CD14-positive monocyte (primary cell): Measurements from ENCODE around the gene CTNND2. TPM values are rescaled to one million over a fixed set of nuclear protein-coding genes. Genes with fewer than 3 reads are reported as not detected.

Experiments used
- DNase-seq, 3 donors: peaks; one replicate each; pipeline ENCODE4 v3.0.0-alpha.2; 2011 to 2022
- H2AFZ ChIP-seq: 2 replicates; pipeline ENCODE4 v1.6.0; 2012; ENCODE audit warnings: mild to moderate bottlenecking, low read depth, low read length, inconsistent platforms; ENCODE audit not compliant: insufficient read depth, poor library complexity, severe bottlenecking
- H3K27ac ChIP-seq, 2 donors: 1 replicate in 1 of 2; 2 replicates in 1 of 2; pipeline ENCODE4 v1.5.1; 2012 to 2013; ENCODE audit warnings: low read length in 2 of 2, control low read depth in 1 of 2, inconsistent platforms in 1 of 2, low read depth in 1 of 2, mild to moderate bottlenecking in 1 of 2
- H3K27me3 ChIP-seq, 2 donors: one replicate each; pipeline versions ENCODE4 v1.6.0 to v1.6.1; 2011 to 2013; ENCODE audit warnings: low read length in 2 of 2; ENCODE audit not compliant: control insufficient read depth in 2 of 2, insufficient read depth in 2 of 2
- H3K36me3 ChIP-seq, 2 donors: replicated peaks in 1 of 2; 1 replicate in 1 of 2; 2 replicates in 1 of 2; pipeline versions ENCODE4 v1.5.1 to v1.6.1; 2012 to 2013; ENCODE audit warnings: low read length in 2 of 2, control low read depth in 1 of 2, inconsistent platforms in 1 of 2, mild to moderate bottlenecking in 1 of 2; ENCODE audit not compliant: insufficient read depth in 2 of 2, control insufficient read depth in 1 of 2
- H3K4me1 ChIP-seq, 2 donors: 1 replicate in 1 of 2; 2 replicates in 1 of 2; pipeline versions ENCODE4 v1.5.1 to v1.6.1; 2012 to 2013; ENCODE audit warnings: low read length in 2 of 2, control low read depth in 1 of 2, inconsistent platforms in 1 of 2, mild to moderate bottlenecking in 1 of 2, moderate library complexity in 1 of 2; ENCODE audit not compliant: insufficient read depth in 2 of 2, control insufficient read depth in 1 of 2
- H3K4me2 ChIP-seq: replicated peaks from 2 replicates; pipeline ENCODE3; 2012; ENCODE audit warnings: low read length, moderate library complexity, mild to moderate bottlenecking; ENCODE audit not compliant: poor library complexity, severe bottlenecking; ENCODE audit errors: extremely low read depth
- H3K4me3 ChIP-seq, 3 experiments: fragments of 200-600 bp in 1 of 3; sonication (generic) in 1 of 3; replicated peaks in 1 of 3; 1 replicate in 2 of 3; 2 replicates in 1 of 3; pipeline ENCODE4 v1.5.1; 2011 to 2013; ENCODE audit warnings: low read length in 3 of 3, mild to moderate bottlenecking in 3 of 3, control low read depth in 2 of 3, low read depth in 2 of 3, inconsistent platforms in 1 of 3, moderate library complexity in 1 of 3
- H3K79me2 ChIP-seq: 2 replicates; pipeline ENCODE4 v1.6.0; 2012; ENCODE audit warnings: mild to moderate bottlenecking, control low read depth, inconsistent platforms, low read length, moderate library complexity; ENCODE audit not compliant: insufficient read depth
- H3K9ac ChIP-seq: 2 replicates; pipeline ENCODE4 v1.6.0; 2017; ENCODE audit warnings: low read length, mild to moderate bottlenecking; ENCODE audit not compliant: insufficient read depth, poor library complexity, severe bottlenecking
- H3K9me3 ChIP-seq, 2 donors: replicated peaks in 1 of 2; 1 replicate in 1 of 2; 2 replicates in 1 of 2; pipeline versions ENCODE4 v1.5.1 to v1.6.1; 2012 to 2013; ENCODE audit warnings: low read length in 2 of 2, control low read depth in 1 of 2; ENCODE audit not compliant: control insufficient read depth in 1 of 2, insufficient read depth in 1 of 2
- H4K20me1 ChIP-seq: 2 replicates; pipeline ENCODE4 v1.6.0; 2012; ENCODE audit warnings: mild to moderate bottlenecking, low read length, control low read depth, moderate library complexity; ENCODE audit not compliant: insufficient read depth
- H3K27ac Mint-ChIP-seq, 7 donors: one replicate each; pipeline ENCODE4 v1.8.0; 2020; ENCODE audit warnings: mild to moderate bottlenecking in 7 of 7, mixed read lengths in 7 of 7, moderate library complexity in 6 of 7, inconsistent platforms in 2 of 7
- H3K27me3 Mint-ChIP-seq, 3 donors: one replicate each; pipeline ENCODE4 v1.8.0; 2021 to 2022; ENCODE audit warnings: low read depth in 3 of 3, mild to moderate bottlenecking in 3 of 3, mixed read lengths in 3 of 3, moderate library complexity in 3 of 3, inconsistent platforms in 1 of 3
- H3K36me3 Mint-ChIP-seq, 2 donors: one replicate each; pipeline ENCODE4 v1.8.0; 2020; ENCODE audit warnings: mixed read lengths in 2 of 2, inconsistent platforms in 1 of 2, mild to moderate bottlenecking in 1 of 2
- H3K4me1 Mint-ChIP-seq: one replicate; pipeline ENCODE4 v1.8.0; 2020; ENCODE audit warnings: mild to moderate bottlenecking, mixed read lengths
- H3K4me3 Mint-ChIP-seq, 2 donors: one replicate each; pipeline ENCODE4 v1.8.0; 2020; ENCODE audit warnings: mild to moderate bottlenecking in 2 of 2, mixed read lengths in 2 of 2, moderate library complexity in 1 of 2
- H3K9me3 Mint-ChIP-seq, 7 donors: one replicate each; pipeline ENCODE4 v1.8.0; 2020 to 2022; ENCODE audit warnings: mixed read lengths in 7 of 7, mild to moderate bottlenecking in 6 of 7, moderate library complexity in 6 of 7, inconsistent platforms in 2 of 7
- CTCF ChIP-seq: fragments of 200-600 bp; IDR thresholded peaks from one replicate; pipeline ENCODE4 v1.8.0; 2022; ENCODE audit warnings: antibody characterized with exemption, mild to moderate bottlenecking
- WGBS: methylation state at CpG from one replicate; pipeline ENCODE4 v1.1.5; 2013; ENCODE audit warnings: missing lambda C conversion rate; ENCODE audit not compliant: insufficient coverage; 5-methylcytosine and 5-hydroxymethylcytosine counted together
- intact Hi-C, 2 donors: fragments of 100-400 bp; cut with micrococcal nuclease; formaldehyde crosslinking; loops; one replicate each; pipeline versions ENCODE4 v1.15.0 to v1.15.1; 2023
- polyA plus RNA-seq, 3 donors: library from polyadenylated mRNA; depleted of rRNA in 1 of 3; unstranded in 2 of 3; stranded (reverse) in 1 of 3; fragments of 300-500 nt in 2 of 3; fragments of >200 nt in 1 of 3; fragmentation: Illumina TruSeq in 2 of 3; gene quantifications; 1 replicate in 2 of 3; 2 replicates in 1 of 3; pipeline ENCODE4 v1.2.3, GENCODE V29; 2012 to 2021

The CTNND2 gene
- polyA plus RNA-seq, 3 donors, result not detected

GRCh38 chr5:11105696-11106095 is 798.5 kb downstream of the CTNND2 start:
- Mint-ChIP-seq H3K36me3 (no peaks in the 10 kb centered on the region), H3K4me1 (peaks cover 2% of the 10 kb centered on the region), H3K4me3 (no peak overlapping the region), H3K27ac (no peak overlapping the region), H3K9me3 (no peaks in the 10 kb centered on the region), H3K27me3 (peaks cover 0 to 3% (median 2%) of the 10 kb centered on the region in 3 donors)
- Histone ChIP-seq H3K4me2 (no peak overlapping the region), H3K4me3 (no peak overlapping the region), H3K4me1 (no peaks in the 10 kb centered on the region), H3K27me3 (no peaks in the 10 kb centered on the region), H4K20me1 (no peaks in the 10 kb centered on the region), H2AFZ (no peak overlapping the region), H3K9me3 (no peaks in the 10 kb centered on the region), H3K79me2 (no peaks in the 10 kb centered on the region), H3K36me3 (no peaks in the 10 kb centered on the region), H3K9ac (no peak overlapping the region), H3K27ac (no peak overlapping the region)
- intact Hi-C loops, result no loop called here
- TF ChIP-seq CTCF, result no peak
- 89% methylated on average over 8 of the region's 8 CpGs for WGBS
- no peak for DNase-seq

GRCh38 chr5:11104651-11105112 is 799.6 kb downstream of the CTNND2 start:
- H3K9me3 Mint-ChIP-seq, result no peaks in the 10 kb centered on the region
- H3K4me1 ChIP-seq, result no peaks in the 10 kb centered on the region
- H3K4me3 Mint-ChIP-seq, result no peak overlapping the region
- H3K79me2 ChIP-seq, result no peaks in the 10 kb centered on the region
- no peak overlapping the region for H3K4me3 ChIP-seq
- TF ChIP-seq CTCF, result no peak
- H2AFZ ChIP-seq, result no peak overlapping the region
- H3K9ac ChIP-seq, result no peak overlapping the region
- H3K4me2 ChIP-seq, result no peak overlapping the region
- H3K27ac ChIP-seq, result no peak overlapping the region
- no peak overlapping the region for H3K27ac Mint-ChIP-seq
- 92% methylated on average over 9 of the region's 9 CpGs for WGBS
- peaks cover 0 to 3% (median 2%) of the 10 kb centered on the region in 3 donors for H3K27me3 Mint-ChIP-seq
- peaks cover 2% of the 10 kb centered on the region for H3K4me1 Mint-ChIP-seq
- no peaks in the 10 kb centered on the region for H4K20me1 ChIP-seq
- H3K36me3 ChIP-seq, result no peaks in the 10 kb centered on the region
- H3K36me3 Mint-ChIP-seq, result no peaks in the 10 kb centered on the region
- DNase-seq, result no peak
- H3K9me3 ChIP-seq, result no peaks in the 10 kb centered on the region
- intact Hi-C loops, result no loop called here
- no peaks in the 10 kb centered on the region for H3K27me3 ChIP-seq
